HG03575 (cell line): Measurements from ENCODE around the gene DGKG.
A peak's percentile ranks its signal among the peaks of the same experiment; 100 is the strongest.

Source experiments
- ATAC-seq: cut with Tn5 transposase; IDR thresholded peaks from one replicate; pipeline ENCODE4 v1.9.1; 2021; ENCODE audit not compliant: unreplicated experiment, insufficient number of reproducible peaks, low FRiP score; ENCODE audit errors: extremely low read depth

Gene DGKG

GRCh38 chr3:186221760-186222378, 140.2 kb downstream of the DGKG start:
- ATAC-seq = no peak

DNA sequence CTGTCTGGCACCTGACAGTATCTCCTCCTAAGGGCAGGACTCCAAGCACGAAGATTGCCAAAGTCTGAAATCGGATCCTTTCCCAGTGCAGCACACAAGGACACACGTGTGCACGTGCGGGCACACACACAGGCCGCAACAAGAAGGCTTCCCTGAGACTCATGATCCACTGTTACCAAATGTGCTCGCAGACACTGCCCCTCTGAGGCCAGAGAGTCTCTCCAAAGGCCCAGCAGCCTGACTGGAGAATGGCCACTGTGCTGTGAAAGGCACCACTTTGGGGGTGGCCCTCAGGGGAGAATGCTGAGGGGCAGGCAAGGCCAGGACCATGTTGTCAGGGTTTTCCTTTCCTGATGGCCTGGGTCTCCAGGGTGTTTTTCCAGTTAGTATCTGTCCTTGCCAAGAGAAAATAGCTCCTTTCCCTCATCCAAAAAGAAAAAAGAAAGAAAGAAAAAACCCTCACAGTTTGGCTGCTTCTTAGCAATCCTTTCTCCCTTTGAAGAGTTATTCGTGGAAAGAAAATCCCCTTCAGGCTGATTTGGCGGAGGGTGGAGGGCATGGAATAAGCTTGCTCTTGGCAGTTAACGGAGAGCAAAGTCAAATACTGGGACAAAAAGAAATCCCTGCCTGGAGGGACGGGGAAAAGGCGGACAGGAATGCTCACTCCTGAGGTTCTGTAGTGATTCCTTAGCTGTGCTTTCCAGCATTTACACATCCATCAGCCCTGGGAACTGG, 141.0 kb downstream of the DGKG start:
- ATAC-seq = no peak

GRCh38 chr3:186220365-186220764, 141.7 kb downstream of the DGKG start:
- ATAC-seq = no peak

DNA sequence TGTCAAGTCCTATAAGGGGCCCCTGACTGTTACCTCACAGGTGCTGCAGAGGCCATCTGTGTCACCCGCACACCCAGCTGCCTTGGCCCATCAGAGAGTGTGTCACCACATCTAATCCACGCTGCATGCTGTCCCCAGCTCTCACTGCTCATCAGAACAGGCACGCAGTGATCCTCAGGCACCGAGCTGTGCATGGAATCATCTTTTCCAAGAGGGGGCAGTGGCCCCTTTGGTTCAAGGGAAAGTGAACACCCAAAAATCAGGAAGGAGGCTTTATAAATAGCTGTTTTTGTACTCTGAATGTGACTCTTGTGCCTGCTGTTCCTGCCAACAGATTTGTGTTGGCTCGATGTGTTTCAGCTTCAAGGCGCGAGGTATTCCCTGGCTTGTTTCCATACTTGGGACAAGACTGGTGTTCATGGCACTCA, 142.8 kb downstream of the DGKG start:
- ATAC-seq = no peak

DNA sequence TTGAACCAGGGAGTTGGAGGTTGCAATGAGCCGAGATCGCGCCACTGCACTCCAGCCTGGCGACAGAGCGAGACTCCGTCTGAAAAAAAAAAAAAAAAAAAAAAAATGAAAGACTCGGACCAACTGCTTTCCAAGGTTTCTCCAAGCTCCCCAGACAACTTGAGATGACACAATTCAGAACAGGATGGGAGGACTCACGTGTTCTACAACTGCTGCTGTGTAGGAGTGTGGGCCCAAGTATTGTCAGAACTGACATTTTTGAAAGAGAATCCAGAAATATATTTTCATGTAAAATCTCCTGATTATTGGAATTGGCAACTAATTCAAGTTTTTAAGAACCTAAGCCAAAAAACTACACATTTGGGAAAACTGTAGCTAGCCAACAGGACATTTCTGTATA, 143.6 kb downstream of the DGKG start:
- ATAC-seq = no peak

DNA sequence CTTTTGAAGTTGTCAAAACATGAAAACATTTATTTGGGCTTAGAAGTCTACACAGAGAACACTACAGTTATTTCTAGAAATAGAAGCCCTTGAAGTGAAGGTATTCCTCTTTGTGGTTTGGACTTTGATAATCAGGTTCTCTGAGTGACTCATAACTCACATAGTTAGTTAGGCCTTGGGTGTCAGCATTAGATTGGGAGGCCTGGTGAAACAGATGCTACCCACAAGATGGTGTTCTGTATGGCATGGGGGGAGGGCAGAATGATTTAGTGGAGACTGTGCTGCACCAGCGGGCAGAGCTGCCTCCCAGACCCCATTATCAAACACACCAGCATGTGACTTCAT, 144.2 kb downstream of the DGKG start:
- ATAC-seq = peak; percentile 90

GRCh38 chr3:186216900-186217819, 144.9 kb downstream of the DGKG start:
- ATAC-seq = no peak

DNA sequence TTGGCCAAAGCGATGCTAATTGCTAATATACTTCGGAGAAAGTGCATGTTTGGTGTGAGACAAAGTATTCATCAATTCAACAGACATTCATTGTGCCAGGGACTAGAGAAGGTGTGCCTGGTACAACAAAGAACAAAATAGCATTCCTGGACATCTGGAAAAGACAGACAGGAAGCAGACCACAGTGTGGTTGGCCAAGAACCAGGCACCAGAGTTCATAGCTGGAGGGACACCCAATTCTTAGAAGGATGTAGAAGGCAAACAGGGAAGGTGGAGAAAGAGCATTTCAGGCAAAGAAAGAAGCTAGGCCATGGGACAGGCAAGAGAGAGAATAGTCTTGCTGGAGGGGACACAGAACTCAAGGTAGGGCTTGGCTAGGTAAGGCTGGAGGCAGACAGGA, 147.4 kb downstream of the DGKG start:
- no peak for ATAC-seq

DNA sequence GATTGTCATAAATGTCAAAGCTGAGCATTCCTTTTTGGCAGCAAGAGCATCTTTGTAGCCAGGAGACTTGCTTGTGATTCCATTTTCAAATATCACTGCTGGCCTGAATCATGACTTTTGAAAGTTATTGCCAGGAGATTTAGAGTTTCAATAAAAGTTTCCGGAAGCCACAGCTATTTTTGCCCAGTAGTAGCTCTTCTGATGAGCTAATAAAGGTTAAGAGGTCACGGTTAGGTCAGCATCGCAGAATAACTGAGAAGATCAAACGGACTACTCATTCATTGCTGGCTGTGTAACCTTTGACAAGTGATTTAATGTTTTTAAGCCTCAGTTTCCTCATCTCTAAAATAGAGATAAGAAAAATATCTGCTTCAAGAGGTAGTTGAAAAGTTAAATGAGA, 148.1 kb downstream of the DGKG start:
- no peak for ATAC-seq

- no peak for ATAC-seq
Observed at GRCh38 chr3:186212611-186213010, 149.4 kb downstream of the DGKG start.

GRCh38 chr3:186210852-186211500, 151.1 kb downstream of the DGKG start:
- no peak for ATAC-seq

GRCh38 chr3:186209810-186210752, 152.0 kb downstream of the DGKG start:
- ATAC-seq = no peak

- no peak for ATAC-seq
Observed at GRCh38 chr3:186208296-186208989, 153.6 kb downstream of the DGKG start.

DNA sequence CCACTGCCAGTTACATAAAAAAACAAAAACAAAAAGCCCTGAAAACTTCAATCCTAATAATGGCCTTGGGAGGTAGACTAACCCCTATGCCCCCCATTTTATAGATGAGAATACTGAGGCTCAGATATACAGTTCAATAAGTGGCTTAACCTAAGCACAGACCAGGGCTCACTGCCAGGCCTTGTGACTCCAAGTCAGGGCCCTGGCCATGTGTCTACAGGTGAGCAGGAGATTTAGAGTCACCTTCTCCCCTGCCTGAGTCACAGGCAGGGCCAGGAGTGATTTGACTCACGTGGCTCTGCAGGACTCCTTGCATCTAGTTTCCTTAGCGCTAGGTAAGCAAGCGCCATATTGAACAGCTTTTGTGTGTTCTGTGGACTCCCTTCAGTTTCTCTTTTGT, 154.5 kb downstream of the DGKG start:
- ATAC-seq = no peak

DNA sequence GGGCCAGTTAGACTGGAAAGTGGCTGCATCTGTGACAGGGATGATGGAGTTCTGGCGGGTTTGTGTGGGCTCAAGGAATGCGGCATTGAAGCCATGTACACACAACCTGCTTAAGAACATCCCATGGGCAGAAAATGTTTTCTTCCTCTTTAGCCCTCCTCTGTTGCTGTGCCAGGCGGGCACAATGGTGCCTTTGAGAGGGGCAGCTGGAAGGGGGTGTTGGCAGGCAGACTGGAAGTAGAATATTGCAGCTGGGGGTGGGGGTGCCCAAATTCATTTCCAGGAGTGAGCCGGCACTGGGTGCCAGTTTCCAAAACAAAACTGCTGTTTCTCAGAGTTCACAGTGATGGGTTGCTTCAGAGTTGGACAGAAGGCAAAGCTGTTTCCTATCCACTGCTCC, 161.3 kb downstream of the DGKG start:
- no peak for ATAC-seq

DNA sequence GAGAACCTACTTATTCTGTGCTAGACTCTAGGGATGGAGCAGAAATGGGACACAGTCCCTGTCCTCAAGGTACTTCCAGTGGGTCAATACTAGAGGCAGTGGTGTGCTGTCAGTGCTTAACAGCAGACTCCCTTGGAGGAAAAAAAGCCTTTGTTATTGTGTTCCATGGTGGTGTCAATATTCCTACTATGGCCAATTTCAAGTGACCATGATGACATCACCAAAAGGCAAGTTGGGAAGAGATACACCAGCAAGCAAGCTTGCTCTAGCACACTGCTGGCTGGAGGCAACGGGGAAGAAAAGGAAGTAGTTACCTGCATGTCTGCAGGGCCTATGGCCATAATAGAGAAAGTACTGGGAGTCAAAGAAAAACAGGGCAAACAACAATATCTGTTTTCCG, 163.6 kb downstream of the DGKG start:
- no peak for ATAC-seq

DNA sequence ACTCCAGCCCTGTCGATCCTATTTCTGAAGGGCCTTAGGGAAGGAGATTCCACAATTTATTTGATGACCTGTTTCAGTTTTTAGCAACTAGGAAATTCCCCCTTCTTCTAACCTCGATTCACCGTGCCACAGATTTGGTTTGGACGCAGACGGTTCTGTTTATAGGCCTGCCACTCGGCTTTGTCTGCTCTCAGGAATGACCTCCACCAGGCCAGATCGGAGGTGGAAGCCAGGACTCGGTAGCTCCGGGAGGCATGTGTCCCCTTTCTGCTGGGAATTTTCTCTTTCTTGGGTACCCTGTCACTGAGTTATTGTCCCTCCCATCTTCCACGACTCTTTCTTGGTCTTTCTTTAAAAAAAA, 167.6 kb downstream of the DGKG start:
- no peak for ATAC-seq
